Hematopoietic multipotent progenitor cell treated with erythropoietin and hydrocortisone succinate and interleukin-3 and kit ligand, for 17 days (in vitro differentiated cells): ENCODE data around the gene CCDC93.

Experiments
- DNase-seq: peaks from one replicate; pipeline ENCODE4 v3.0.0-alpha.2; 2015; ENCODE audit warnings: low spot score

Gene CCDC93

DNA sequence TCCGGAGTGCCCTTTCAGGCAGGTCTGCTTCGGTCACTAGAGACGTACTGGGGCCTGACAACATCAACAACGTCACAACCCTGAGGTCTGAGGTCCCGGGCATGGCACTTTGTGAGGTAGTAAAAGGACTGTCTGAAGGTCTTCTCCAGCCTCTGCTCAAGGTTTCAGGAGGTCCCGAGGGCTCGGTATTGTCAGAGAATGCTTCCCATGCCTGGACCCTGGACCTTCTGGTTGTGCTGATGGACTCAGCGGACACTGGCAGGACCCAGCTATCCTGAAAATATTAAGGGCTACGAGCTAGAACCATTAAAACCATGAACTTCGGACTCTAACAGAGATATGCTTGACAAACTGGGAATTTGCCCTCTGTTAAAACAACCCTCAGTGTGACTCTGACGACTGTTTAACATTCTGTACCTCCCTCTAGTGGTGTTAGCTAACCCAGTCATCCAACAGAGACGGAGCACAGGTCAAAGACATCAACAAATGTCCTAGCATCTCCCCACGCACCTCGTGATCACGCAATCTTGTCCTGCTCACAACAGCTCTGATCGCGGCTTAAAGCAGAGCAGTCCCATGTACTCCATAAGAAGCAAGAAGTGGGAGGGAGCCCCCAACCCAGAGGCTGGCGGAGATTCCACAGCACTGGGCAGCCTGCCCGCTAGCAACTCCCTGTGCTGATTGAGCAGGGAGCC, 96.5 kb downstream of the CCDC93 start:
- no peak for DNase-seq

DNA sequence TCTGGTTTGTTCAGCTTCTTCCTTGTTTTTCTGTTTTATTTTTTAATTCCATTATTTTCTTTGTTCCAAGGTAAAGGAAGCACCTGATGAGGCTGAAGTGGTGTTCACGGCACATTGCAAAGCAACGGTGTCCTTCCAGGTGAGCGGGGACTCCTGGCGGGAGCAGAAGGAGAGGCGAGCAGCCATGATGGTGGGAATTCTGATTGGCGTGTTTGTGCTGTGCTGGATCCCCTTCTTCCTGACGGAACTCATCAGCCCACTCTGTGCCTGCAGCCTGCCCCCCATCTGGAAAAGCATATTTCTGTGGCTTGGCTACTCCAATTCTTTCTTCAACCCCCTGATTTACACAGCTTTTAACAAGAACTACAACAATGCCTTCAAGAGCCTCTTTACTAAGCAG, 110.9 kb downstream of the CCDC93 start:
- DNase-seq = no peak

DNA sequence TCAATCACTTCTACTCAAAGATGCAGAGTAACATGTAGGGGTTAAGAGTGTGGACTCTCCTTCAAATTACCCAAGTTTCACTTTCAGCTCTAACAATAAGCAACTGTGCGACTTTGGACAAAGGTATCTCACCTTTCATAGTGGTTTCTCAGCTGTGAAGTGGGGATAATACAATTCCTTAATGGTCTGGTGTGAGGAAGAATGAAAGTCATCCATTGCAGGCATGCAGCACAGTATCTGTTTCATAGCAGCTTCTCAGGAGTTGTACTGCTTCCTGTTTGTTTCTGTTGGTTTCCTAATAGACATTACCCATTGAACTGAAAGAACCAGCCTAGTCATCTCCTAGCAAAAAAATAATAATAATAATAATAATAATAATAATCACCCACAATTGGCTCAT, 125.0 kb downstream of the CCDC93 start:
- DNase-seq = no peak

DNA sequence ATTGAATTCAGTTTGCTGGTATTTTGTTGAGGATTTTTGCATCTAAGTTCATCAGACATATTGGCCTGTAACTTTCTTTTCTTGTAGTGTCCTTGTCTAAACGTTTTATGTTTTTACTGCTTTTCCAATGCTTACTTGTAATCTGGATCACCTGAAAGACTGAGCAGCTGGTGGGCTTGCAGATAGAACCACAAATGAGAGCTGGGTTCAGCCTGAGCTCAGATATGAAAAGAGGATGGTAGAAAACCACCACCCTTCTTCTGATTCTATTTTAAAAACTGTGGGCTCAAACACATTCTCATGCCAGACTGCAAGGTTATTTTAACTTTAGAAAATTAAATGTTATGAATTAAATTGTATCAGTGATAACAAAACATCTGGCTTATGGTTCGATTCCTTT, 128.6 kb downstream of the CCDC93 start:
- no peak for DNase-seq

DNA sequence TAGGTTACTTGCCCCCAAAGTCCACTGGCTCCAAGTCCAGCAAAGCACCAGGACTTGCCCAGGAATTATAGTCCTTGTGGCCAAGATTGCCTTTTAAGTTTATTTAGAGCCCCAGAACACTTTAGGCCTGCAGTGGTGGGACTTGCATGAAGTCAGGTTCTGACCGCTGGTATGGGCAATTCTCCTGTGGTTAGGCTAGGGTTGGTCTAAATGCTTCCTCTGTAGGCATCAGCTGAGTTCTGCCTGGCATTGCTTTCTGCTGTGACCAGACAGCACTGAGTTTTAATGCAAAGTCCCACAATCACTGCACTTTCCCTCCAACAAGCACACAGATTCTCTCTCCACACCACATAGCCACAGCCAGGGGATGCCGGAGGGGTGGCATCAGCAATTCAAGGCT, 134.9 kb downstream of the CCDC93 start:
- no peak for DNase-seq

DNA sequence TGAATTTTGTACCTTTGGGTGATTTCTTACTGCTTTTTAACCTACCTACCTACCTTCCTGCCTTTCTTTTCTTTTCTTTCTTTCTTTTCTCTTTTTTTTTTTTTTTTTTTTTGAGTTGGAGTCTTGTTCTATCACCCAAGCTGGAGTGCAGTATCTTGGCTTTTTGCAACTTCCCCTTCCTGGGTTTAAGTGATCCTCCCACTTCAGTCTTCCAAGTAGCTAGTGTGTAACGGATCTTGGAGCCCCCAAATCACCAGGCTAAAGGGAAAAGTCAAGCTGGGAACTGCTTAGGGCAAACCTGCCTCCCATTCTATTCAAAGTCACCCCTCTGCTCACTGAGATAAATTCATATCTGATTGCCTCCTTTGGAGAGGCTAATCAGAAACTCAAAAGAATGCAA, 138.1 kb downstream of the CCDC93 start:
- DNase-seq = no peak
